Posterior vena cava (tissue), 2 donors: ENCODE measurements around the gene GTF2A1L. TPM values are rescaled to one million over a fixed set of nuclear protein-coding genes. Genes with fewer than 3 reads are reported as not detected.

Experiments
- DNase-seq: peaks from one replicate; pipeline ENCODE4 v3.0.0-alpha.2; 2020; ENCODE audit warnings: low spot score
- intact Hi-C, 2 donors: fragments of 100-400 bp; cut with DNase I; formaldehyde crosslinking; loops; one replicate each; pipeline versions ENCODE4 v1.14.1 to v1.14.2; 2022 to 2023
- total RNA-seq, 2 donors: library from RNA; stranded (reverse); fragmentation: NEBNext Ultra II Directional; extraction: Animal tissue kit (Norgen Biotek cat#: 25700); gene quantifications; one replicate each; pipeline ENCODE4 v1.2.1, GENCODE V29; 2021
- donor health status: DM: yes; HTN: yes; CAD: no.
- donor health status: DM: yes; HTN: yes; CAD: no.

Gene GTF2A1L
- total RNA-seq, 2 donors from 2014 or later, result 7.4 TPM; not detected in 1

- DNase-seq, result no peak
- intact Hi-C loops, result no loop called here
Observed at GRCh38 chr2:48724278-48724677, 106.6 kb downstream of the GTF2A1L start.

- no peak for DNase-seq
- intact Hi-C loops, result no loop called here
Observed at GRCh38 chr2:48725696-48726494, 108.2 kb downstream of the GTF2A1L start.

- intact Hi-C loops, result no loop called here
- DNase-seq, result no peak
Observed at GRCh38 chr2:48727560-48727959, 109.9 kb downstream of the GTF2A1L start.

DNA sequence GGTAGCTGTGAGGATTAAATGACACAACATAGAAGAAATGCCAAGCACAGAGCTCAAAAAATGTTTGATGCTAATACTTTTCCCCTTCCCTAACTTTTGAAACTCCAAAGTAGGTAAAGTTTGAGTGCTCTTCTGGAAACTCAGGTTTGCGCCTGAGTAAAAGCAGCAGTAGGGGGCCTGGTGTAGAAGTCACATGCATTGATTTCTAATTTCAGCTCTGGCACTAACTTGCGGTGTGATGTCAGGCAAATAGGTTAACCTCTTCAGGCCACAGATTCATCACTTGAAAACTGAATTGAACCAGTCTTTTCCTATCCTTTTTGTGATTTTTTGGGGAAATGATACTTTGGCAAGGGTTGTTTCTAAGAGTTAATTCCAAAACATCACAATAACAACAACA, 110.6 kb downstream of the GTF2A1L start:
- no peak for DNase-seq
- intact Hi-C loops, result no loop called here

DNA sequence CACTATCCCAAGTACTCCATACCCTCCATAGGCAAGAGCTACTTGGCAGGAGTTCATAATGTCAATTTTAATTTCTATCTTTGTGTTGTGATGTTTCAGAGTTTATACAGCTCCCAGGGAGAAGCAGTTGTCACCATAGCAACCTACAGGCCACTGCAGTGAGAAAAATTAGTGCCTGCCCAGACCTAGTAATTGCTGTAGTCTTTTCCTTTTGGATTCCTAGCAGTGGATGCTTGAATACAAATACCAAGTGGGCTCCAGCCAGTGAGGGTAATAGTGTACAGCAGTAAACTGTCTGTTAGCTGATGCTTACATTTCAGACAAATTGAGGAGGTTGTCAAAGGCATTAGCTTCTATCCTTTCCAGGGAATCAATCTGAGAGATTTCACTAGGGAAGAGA, 111.2 kb downstream of the GTF2A1L start:
- intact Hi-C loops, result no loop called here

More for the DNA sequence above, 111.2 kb downstream of the GTF2A1L start:
- no peak for DNase-seq

Other genes with a start within 250 kb of the GTF2A1L start
- 10 to 100 TPM; 32.0 to 36.6 TPM for gene PPP1R21, start 177.1 kb upstream of the GTF2A1L start, total RNA-seq
- 10 to 100 TPM; 44.7 to 47.9 TPM for gene STON1, start 87.7 kb upstream of the GTF2A1L start, total RNA-seq
- under 1 TPM in 1 of 2 donors, not detected in 1; 0.37 TPM for gene LHCGR, start 137.9 kb downstream of the GTF2A1L start, total RNA-seq